GM12892 (cell line): Measurements from ENCODE around the gene CCDC106.

Experiments used
- DNase-seq: peaks from one replicate; pipeline ENCODE4 v3.0.0; 2011; ENCODE audit not compliant: insufficient read length
- FAIRE-seq: peaks from 2 replicates; lab custom pipeline; 2011; peaks lifted over from hg19 to GRCh38; lab: Jason Lieb, UNC
- POLR2A ChIP-seq: IDR thresholded peaks from 2 replicates; pipeline ENCODE4 v1.6.1; 2011; ENCODE audit warnings: low read depth, low read length, control low read depth
- POLR2AphosphoS5 ChIP-seq: IDR thresholded peaks from 2 replicates; pipeline ENCODE4 v1.6.1; 2011; ENCODE audit warnings: low read depth, low read length, control low read depth
- TAF1 ChIP-seq: IDR thresholded peaks from 2 replicates; pipeline ENCODE4 v1.6.1; 2011; ENCODE audit warnings: low read depth, mild to moderate bottlenecking, control low read depth, low read length, borderline replicate concordance

The CCDC106 gene

GRCh38 chr19:55658846-55659459, 10.9 kb downstream of the CCDC106 start:
- DNase-seq (no peak), FAIRE-seq (no peak)
- TF ChIP-seq TAF1 (no peak), POLR2A (no peak), POLR2AphosphoS5 (no peak)

- DNase-seq, result no peak
- FAIRE-seq, result no peak
Observed at GRCh38 chr19:55659822-55660221, 11.8 kb downstream of the CCDC106 start.

GRCh38 chr19:55660404-55660803, 12.4 kb downstream of the CCDC106 start:
- no peak for DNase-seq
- TF ChIP-seq POLR2AphosphoS5 (no peak), POLR2A (no peak), TAF1 (no peak)
- no peak for FAIRE-seq

More at GRCh38 chr19:55659822-55660221, 11.8 kb downstream of the CCDC106 start:
- no peak for TF ChIP-seq TAF1
- TF ChIP-seq POLR2A, result no peak
- no peak for TF ChIP-seq POLR2AphosphoS5

- TF ChIP-seq POLR2AphosphoS5 (no peak), POLR2A (no peak), TAF1 (no peak)
- FAIRE-seq, result no peak
Observed at GRCh38 chr19:55660991-55661390, 13.0 kb downstream of the CCDC106 start.

GRCh38 chr19:55661826-55662225, 13.8 kb downstream of the CCDC106 start:
- no peak for FAIRE-seq
- DNase-seq, result no peak
- no peak for TF ChIP-seq TAF1
- TF ChIP-seq POLR2A, result no peak
- no peak for TF ChIP-seq POLR2AphosphoS5

More at GRCh38 chr19:55660991-55661390, 13.0 kb downstream of the CCDC106 start:
- DNase-seq, result no peak

- FAIRE-seq, result no peak
- no peak for DNase-seq
- TF ChIP-seq TAF1, result no peak
- no peak; the same call in 1 of the 2 replicates for TF ChIP-seq POLR2A
- TF ChIP-seq POLR2AphosphoS5, result no peak; the same call in 1 of the 2 replicates
Observed at GRCh38 chr19:55663846-55664536, 16.0 kb downstream of the CCDC106 start.

- DNase-seq, result no peak
- TF ChIP-seq TAF1 (no peak), POLR2AphosphoS5 (peak; percentile 12; the same call in 1 of the 2 replicates), POLR2A (peak; percentile 44; the same call in 1 of the 2 replicates)
- FAIRE-seq, result no peak
Observed at GRCh38 chr19:55666343-55667005, 18.5 kb downstream of the CCDC106 start.

GRCh38 chr19:55667006-55667381, 19.0 kb downstream of the CCDC106 start:
- TF ChIP-seq POLR2AphosphoS5, result no peak
- no peak for TF ChIP-seq TAF1
- no peak; the same call in 1 of the 2 replicates for TF ChIP-seq POLR2A
- FAIRE-seq, result no peak
- DNase-seq, result no peak

GRCh38 chr19:55667511-55667910, 19.5 kb downstream of the CCDC106 start:
- FAIRE-seq (no peak), DNase-seq (no peak)
- TF ChIP-seq POLR2AphosphoS5, result no peak
- TF ChIP-seq POLR2A, result no peak
- TF ChIP-seq TAF1, result no peak

GRCh38 chr19:55667958-55668357, 19.9 kb downstream of the CCDC106 start:
- TF ChIP-seq TAF1 (no peak), POLR2AphosphoS5 (no peak)
- DNase-seq (no peak), FAIRE-seq (no peak)

- DNase-seq (no peak), FAIRE-seq (no peak)
- TF ChIP-seq POLR2AphosphoS5 (peak; percentile 1; the same call in 1 of the 2 replicates), TAF1 (no peak), POLR2A (0 out of 2 replicates have a peak, but pooled peaks have one; percentile 9)
Observed at GRCh38 chr19:55668603-55669348, 20.8 kb downstream of the CCDC106 start.

- DNase-seq (no peak), FAIRE-seq (no peak)
- TF ChIP-seq POLR2AphosphoS5 (peak; percentile 14; the same call in 1 of the 2 replicates), TAF1 (no peak)
Observed at GRCh38 chr19:55669418-55670279, 21.6 kb downstream of the CCDC106 start.
